ENCODE measurements around the gene TPCN1. TPM values are rescaled to one million over a fixed set of nuclear protein-coding genes. Genes with fewer than 3 reads are reported as not detected.

The TPCN1 gene
- total RNA-seq, 1 donor from 2014 or later = 153 TPM

- no peak for TF ChIP-seq CTCF (IDR thresholded peaks at IDR 0.05; ENCODE audit: borderline replicate concordance)
- Histone ChIP-seq H3K9me3 (replicated peaks) (no peaks in the 10 kb centered on the region), H3K36me3 (peaks cover 30% of the 10 kb centered on the region), H3K4me3 (no peak overlapping the region), H3K4me1 (peaks cover 42% of the 10 kb centered on the region), H3K27ac (replicated peaks) (no peak overlapping the region), H3K27me3 (ENCODE audit: low read depth) (no peaks in the 10 kb centered on the region)
- intact Hi-C loops (cut with micrococcal nuclease) = no loop called here
- no peak for DNase-seq
Measured at GRCh38 chr12:113190761-113191160, 30.5 kb upstream of the TPCN1 start.

- intact Hi-C loops (cut with micrococcal nuclease) = no loop called here
- Histone ChIP-seq H3K4me1 (peaks cover 37% of the 10 kb centered on the region), H3K36me3 (peaks cover 30% of the 10 kb centered on the region), H3K9me3 (replicated peaks) (no peaks in the 10 kb centered on the region), H3K27me3 (ENCODE audit: low read depth) (no peaks in the 10 kb centered on the region), H3K27ac (replicated peaks) (no peak overlapping the region), H3K4me3 (no peak overlapping the region)
- no peak for DNase-seq
- no peak for TF ChIP-seq CTCF (IDR thresholded peaks at IDR 0.05; ENCODE audit: borderline replicate concordance)
Measured at GRCh38 chr12:113191227-113191626, 30.0 kb upstream of the TPCN1 start.

- H3K36me3 ChIP-seq = peaks cover 24% of the 10 kb centered on the region
- H3K4me3 ChIP-seq = no peak overlapping the region
- intact Hi-C loops (cut with micrococcal nuclease) = no loop called here
- H3K9me3 ChIP-seq (replicated peaks) = no peaks in the 10 kb centered on the region
- no peak for DNase-seq
- peaks cover 24% of the 10 kb centered on the region for H3K4me1 ChIP-seq
- H3K27ac ChIP-seq (replicated peaks) = peak overlapping the region; percentile 66
- no peak for TF ChIP-seq CTCF (IDR thresholded peaks at IDR 0.05; ENCODE audit: borderline replicate concordance)
- no peaks in the 10 kb centered on the region for H3K27me3 ChIP-seq (ENCODE audit: low read depth)
Measured at GRCh38 chr12:113194971-113195391, 26.3 kb upstream of the TPCN1 start.

- no peaks in the 10 kb centered on the region for H3K9me3 ChIP-seq (replicated peaks)
- no peaks in the 10 kb centered on the region for H3K27me3 ChIP-seq (ENCODE audit: low read depth)
- no peak overlapping the region for H3K27ac ChIP-seq (replicated peaks)
- peaks cover 24% of the 10 kb centered on the region for H3K4me1 ChIP-seq
- H3K36me3 ChIP-seq = peaks cover 18% of the 10 kb centered on the region
- H3K4me3 ChIP-seq = no peak overlapping the region
- no peak for DNase-seq
- intact Hi-C loops (cut with micrococcal nuclease) = no loop called here
- TF ChIP-seq CTCF (IDR thresholded peaks at IDR 0.05; ENCODE audit: borderline replicate concordance) = no peak
Measured at GRCh38 chr12:113195598-113195997, 25.7 kb upstream of the TPCN1 start.

GRCh38 chr12:113196582-113196981 lies 24.7 kb upstream of the TPCN1 start:
- peaks cover 8% of the 10 kb centered on the region for H3K36me3 ChIP-seq
- intact Hi-C loops (cut with micrococcal nuclease) = no loop called here
- H3K27me3 ChIP-seq (ENCODE audit: low read depth) = no peaks in the 10 kb centered on the region
- H3K4me3 ChIP-seq = no peak overlapping the region
- H3K4me1 ChIP-seq = peaks cover 31% of the 10 kb centered on the region
- no peak for TF ChIP-seq CTCF (IDR thresholded peaks at IDR 0.05; ENCODE audit: borderline replicate concordance)
- no peak overlapping the region for H3K27ac ChIP-seq (replicated peaks)
- no peak for DNase-seq
- no peaks in the 10 kb centered on the region for H3K9me3 ChIP-seq (replicated peaks)

- H3K27ac ChIP-seq (replicated peaks) = no peak overlapping the region
- peaks cover 31% of the 10 kb centered on the region for H3K4me1 ChIP-seq
- peaks cover 4% of the 10 kb centered on the region for H3K36me3 ChIP-seq
- peak; percentile 82 for TF ChIP-seq CTCF (IDR thresholded peaks at IDR 0.05; ENCODE audit: borderline replicate concordance)
- peak; percentile 58 for DNase-seq
- intact Hi-C loops (cut with micrococcal nuclease) = no loop called here
- H3K9me3 ChIP-seq (replicated peaks) = no peaks in the 10 kb centered on the region
- H3K4me3 ChIP-seq = no peak overlapping the region
- H3K27me3 ChIP-seq (ENCODE audit: low read depth) = no peaks in the 10 kb centered on the region
Measured at GRCh38 chr12:113196990-113197389, 24.3 kb upstream of the TPCN1 start.
